Head of caudate nucleus (tissue), 42 donors: ENCODE measurements around the gene SFSWAP.
A peak's percentile ranks its signal among the peaks of the same experiment; 100 is the strongest.
"Not testable (repeated sequence)": the region's sequence is repeated elsewhere in the genome, so short reads cannot be mapped to it uniquely, and the experiment has no call there.

ENCODE experiments used
- DNase-seq, 42 donors: peaks; one replicate each; pipeline versions ENCODE4 v3.0.0 to v3.0.0-alpha.2; 2020 to 2021; ENCODE audit warnings: mixed read lengths in 7 of 42
- intact Hi-C: fragments of 100-400 bp; cut with DNase I; formaldehyde crosslinking; loops from one replicate; pipeline ENCODE4 v1.15.0; 2022

The SFSWAP gene

DNA sequence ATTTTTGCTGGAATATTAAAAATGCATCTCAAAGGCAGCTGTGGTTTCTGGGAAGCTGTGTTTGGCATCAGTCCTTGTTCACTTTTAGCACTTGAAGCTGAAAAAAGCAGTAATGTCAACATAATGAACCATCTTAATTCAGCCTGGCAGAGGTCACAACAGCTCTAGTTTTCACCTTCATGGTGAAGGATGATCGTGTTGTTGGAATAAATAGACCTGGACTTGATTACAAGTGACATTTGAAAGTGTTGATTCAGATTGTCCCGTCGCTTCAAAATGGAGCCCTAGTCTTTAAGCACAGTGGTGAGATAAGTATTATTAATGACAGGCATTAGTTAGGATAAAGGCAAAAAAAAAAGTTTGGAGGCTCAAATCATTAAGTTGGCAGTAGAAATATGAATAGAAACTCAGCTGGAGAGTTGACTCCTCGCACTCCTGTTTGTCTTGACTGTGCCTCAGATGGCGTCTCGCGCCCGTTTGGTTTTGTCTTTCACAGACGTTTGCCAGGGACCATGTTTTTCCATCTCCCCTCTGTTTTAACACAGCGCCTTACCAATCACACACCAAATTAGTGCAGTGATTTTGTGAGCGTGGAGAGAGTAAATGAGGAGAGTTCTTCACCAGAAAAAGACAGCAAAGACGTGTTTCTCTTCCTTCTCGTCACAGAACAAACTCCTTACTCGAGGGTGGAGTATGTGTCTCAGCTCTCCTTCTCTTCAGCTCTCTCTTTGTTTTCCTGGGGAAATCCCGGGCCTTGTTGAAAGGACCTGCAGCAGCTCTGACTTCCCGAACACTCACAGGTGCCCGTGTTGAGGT is 63.9 kb downstream of the SFSWAP start:
- intact Hi-C loops, result no loop called here
- no peak for DNase-seq

- DNase-seq, result peak in 1 of 42 donors; percentile 28
- intact Hi-C loops, result no loop called here
Measured at GRCh38 chr12:131775392-131776236, 64.7 kb downstream of the SFSWAP start.

DNA sequence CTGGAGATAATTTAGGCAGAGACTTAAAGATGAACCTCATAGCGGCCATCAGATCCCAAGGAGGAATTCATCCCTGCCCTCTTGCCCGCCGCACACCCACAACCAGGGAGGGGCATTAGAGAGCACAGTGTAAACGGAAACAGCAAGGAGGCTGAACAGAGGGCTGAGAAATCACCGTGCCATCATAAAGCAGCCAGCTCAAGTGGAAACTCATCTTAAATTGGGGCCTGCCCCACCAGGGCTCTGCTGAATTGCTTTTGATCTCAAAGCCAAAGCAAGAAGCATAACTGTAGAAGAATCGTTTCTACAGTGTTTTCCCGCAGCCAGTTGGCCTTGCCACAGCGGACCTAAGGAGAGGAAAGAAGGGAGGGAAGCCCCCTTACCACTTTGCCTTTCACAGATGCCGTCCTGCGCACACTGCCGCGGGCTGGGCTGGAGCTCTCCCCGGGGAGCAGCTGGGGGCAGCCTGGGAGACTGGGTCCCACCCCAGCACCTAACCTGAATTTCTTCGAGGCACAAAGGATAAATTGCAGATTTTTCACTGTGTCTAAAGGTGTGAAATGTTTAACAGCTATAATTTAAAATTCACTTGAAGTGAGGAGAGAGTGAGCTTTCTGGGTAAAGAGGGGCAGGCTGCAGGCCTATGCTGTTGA is 65.5 kb downstream of the SFSWAP start:
- intact Hi-C loops, result no loop called here
- DNase-seq, result no peak

DNA sequence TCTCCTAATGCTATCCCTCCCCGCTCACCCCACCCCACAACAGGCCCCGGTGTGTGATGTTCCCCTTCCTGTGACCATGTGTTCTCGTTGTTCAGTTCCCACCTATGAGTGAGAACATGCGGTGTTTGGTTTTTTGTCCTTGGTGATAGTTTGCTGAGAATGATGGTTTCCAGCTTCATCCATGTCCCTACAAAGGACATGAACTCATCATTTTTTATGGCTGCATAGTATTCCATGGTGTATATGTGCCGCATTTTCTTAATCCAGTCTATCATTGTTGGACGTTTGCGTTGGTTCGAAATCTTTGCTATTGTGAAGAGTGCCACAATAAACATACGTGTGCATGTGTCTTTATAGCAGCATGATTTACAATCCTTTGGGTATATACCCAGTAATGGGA is 66.4 kb downstream of the SFSWAP start:
- intact Hi-C loops, result not testable (repeated sequence)

GRCh38 chr12:131779027-131779426 is 68.1 kb downstream of the SFSWAP start:
- intact Hi-C loops, result no loop called here

More for the DNA sequence above, 66.4 kb downstream of the SFSWAP start:
- DNase-seq, result not testable (repeated sequence)

GRCh38 chr12:131782061-131782460 is 71.2 kb downstream of the SFSWAP start:
- DNase-seq, result no peak
- intact Hi-C loops, result no loop called here

More at GRCh38 chr12:131779027-131779426, 68.1 kb downstream of the SFSWAP start:
- no peak for DNase-seq

- intact Hi-C loops, result no loop called here
- peak in 7 of 42 donors; percentile 21 to 58 (median 42) for DNase-seq
Measured at GRCh38 chr12:131783915-131784541, 73.1 kb downstream of the SFSWAP start.

GRCh38 chr12:131784909-131785762 is 74.2 kb downstream of the SFSWAP start:
- intact Hi-C loops, result no loop called here
- no peak for DNase-seq

- intact Hi-C loops, result no loop called here
- peak in 8 of 42 donors; percentile 21 to 51 (median 37) for DNase-seq
Measured at GRCh38 chr12:131785763-131786330, 75.0 kb downstream of the SFSWAP start.

DNA sequence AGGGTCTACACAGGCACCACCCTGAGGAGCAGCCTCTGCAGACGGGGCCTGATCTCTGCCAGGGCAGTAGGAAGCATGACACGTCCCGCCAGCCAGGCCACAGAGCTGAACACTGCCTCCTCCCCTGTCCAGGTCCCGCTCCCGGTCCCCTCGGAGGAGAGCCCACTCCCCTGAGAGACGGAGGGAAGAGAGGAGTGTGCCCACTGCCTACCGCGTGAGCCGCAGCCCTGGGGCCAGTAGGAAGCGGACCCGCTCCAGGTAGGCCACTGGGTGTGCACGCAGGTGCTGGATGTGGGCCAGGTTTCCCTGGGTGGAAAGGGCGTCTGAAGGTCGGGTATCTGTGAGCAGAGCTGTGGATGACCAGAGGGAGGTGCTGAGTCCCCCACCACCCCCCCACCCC is 75.4 kb downstream of the SFSWAP start:
- no peak for DNase-seq
- intact Hi-C loops, result no loop called here

GRCh38 chr12:131787143-131787660 is 76.3 kb downstream of the SFSWAP start:
- intact Hi-C loops, result no loop called here
- DNase-seq, result peak in 32 of 42 donors; percentile 6 to 75 (median 49)

DNA sequence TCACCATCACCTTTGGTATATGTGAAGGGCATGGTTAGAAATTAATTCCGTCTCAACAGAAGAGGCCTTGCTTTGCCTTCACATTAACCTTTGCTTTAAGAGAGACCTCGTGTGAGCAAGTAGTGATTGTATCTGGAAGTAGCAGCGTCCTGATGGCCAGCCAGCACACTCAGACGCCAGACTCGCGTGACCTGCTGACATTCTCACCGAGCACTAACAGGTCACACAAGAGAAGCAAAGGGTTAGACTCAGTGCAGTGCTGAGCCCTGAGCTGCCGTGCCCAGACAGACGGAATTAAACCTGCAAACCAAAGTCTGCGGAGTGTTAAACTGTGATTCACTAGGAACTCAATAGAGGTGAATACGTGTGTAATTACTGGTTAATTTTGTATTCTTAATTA is 77.2 kb downstream of the SFSWAP start:
- intact Hi-C loops, result no loop called here
- no peak for DNase-seq

GRCh38 chr12:131789638-131790037 is 78.7 kb downstream of the SFSWAP start:
- DNase-seq, result no peak
- intact Hi-C loops, result no loop called here

GRCh38 chr12:131793243-131794022 is 82.5 kb downstream of the SFSWAP start:
- intact Hi-C loops, result no loop called here
- DNase-seq, result peak in 7 of 42 donors; percentile 18 to 53 (median 26)

GRCh38 chr12:131794061-131794460 is 83.2 kb downstream of the SFSWAP start:
- intact Hi-C loops, result no loop called here
- no peak for DNase-seq

GRCh38 chr12:131794573-131794972 is 83.7 kb downstream of the SFSWAP start:
- intact Hi-C loops, result no loop called here
- DNase-seq, result no peak

DNA sequence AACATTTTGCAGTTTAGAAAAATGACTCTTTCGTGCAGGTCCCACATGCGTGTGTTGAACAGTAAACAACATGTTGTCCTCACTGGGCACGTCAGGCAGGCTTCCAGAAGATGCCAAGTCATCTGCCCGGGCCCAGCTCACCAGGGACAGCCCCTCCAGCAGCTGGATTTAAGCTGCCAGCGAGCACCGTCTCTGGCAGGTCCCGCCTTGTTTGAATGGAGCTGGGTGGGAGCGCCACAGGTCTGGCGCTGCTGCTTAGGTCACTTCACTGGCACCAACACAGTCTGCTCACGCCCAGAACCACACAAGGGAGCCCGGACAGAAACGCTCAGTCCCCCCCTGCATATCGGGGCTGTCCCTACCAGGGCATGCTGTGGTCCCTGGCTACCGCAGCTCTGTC is 84.2 kb downstream of the SFSWAP start:
- intact Hi-C loops, result no loop called here

More for the DNA sequence above, 84.2 kb downstream of the SFSWAP start:
- DNase-seq, result peak in 9 of 42 donors; percentile 13 to 61 (median 23)
